ENCODE measurements around the gene U2AF2. TPM values are rescaled to one million over a fixed set of nuclear protein-coding genes. Genes with fewer than 3 reads are reported as not detected.

U2AF2 gene
- polyA plus RNA-seq, 1 donor from 2014 or later: 129 TPM

DNA sequence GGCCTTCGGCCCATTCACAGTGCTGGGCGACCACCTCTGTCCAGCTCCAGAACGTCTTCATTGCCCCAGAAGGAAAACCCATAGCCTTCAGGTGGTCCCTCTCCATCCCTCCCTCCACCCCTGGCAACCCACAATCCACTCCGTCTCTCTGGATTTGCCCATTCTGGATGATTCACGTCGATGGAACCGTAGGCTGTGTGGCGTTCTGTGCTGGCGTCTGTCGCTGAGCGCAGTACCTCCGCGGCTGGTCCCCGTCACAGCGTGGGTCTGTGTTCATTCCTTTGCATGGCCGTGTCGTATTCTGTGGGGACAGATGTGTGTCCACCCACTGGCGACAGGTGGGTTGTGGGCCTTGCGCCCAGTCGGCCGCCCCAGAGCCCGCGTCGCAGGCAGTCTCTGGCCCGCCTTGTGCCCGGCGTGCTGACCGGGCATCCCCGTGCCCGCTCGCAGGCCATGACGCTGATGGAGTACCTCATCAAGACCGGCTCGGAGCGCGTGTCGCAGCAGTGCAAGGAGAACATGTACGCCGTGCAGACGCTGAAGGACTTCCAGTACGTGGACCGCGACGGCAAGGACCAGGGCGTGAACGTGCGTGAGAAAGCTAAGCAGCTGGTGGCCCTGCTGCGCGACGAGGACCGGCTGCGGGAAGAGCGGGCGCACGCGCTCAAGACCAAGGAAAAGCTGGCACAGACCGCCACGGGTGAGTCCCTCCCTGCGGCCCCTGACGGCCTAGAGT, 30.3 kb downstream of the U2AF2 start:
- Histone ChIP-seq H3F3A (ENCODE audit: insufficient read depth, low read length, poor library complexity, severe bottlenecking) (no peaks in the 10 kb centered on the region), H3K9me3 (ENCODE audit: low read length) (no peaks in the 10 kb centered on the region), H3K9ac (ENCODE audit: low read length) (no peak overlapping the region), H3K9me2 (ENCODE audit: insufficient read depth, low read length) (no peaks in the 10 kb centered on the region), H3K27me3 (ENCODE audit: insufficient read depth, low read depth, low read length) (no peaks in the 10 kb centered on the region), H3K4me2 (ENCODE audit: low read length) (no peak overlapping the region), H3K79me2 (replicated peaks; ENCODE audit: insufficient read depth, low read length) (peaks cover 10% of the 10 kb centered on the region), H3K36me3 (ENCODE audit: insufficient read depth, low read length) (peaks cover 8% of the 10 kb centered on the region), H3K4me3 (ENCODE audit: low read length) (no peak overlapping the region), H3K27ac (ENCODE audit: low read length) (no peak overlapping the region), H4K20me1 (ENCODE audit: insufficient read depth) (no peaks in the 10 kb centered on the region), H2AFZ (ENCODE audit: low read depth, low read length) (no peak overlapping the region)
- no peak for TF ChIP-seq MXI1 (conservative IDR thresholded peaks at IDR 0.05; ENCODE audit: poor library complexity, severe bottlenecking)
- no peak for TF ChIP-seq EZH2 (IDR thresholded peaks at IDR 0.05; ENCODE audit: borderline replicate concordance, insufficient read depth, low read length, poor library complexity, severe bottlenecking)
- TF ChIP-seq SMC3 (conservative IDR thresholded peaks at IDR 0.05; ENCODE audit: poor library complexity): no peak
- TF ChIP-seq TAF1 (IDR thresholded peaks at IDR 0.05; ENCODE audit: low read depth): no peak
- TF ChIP-seq REST (IDR thresholded peaks at IDR 0.05; ENCODE audit: borderline replicate concordance): no peak
- no peak for TF ChIP-seq RAD21 (conservative IDR thresholded peaks at IDR 0.05)

DNA sequence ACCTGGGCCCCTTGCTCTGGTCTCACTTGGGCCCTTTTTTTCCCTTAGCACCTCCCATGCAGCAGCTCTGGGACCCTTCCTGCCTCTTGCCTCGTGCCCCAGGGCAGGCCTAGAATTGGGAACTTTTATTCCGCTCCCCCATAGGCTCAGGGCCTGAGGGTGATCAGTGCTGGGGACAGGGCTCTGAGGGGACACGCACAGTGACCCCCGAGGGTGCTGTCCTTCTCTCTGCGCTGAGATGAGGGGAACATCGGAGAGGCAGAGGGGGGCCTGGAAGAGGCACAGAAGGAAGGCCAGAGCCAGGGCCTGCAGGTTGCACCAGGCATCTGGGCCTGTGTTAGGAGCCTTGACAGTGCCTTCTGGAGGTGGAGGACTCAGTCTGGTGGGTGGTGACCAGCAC, 30.9 kb downstream of the U2AF2 start:
- Histone ChIP-seq H3F3A (ENCODE audit: insufficient read depth, low read length, poor library complexity, severe bottlenecking) (no peaks in the 10 kb centered on the region), H3K9me2 (ENCODE audit: insufficient read depth, low read length) (no peaks in the 10 kb centered on the region), H3K9ac (ENCODE audit: low read length) (no peak overlapping the region), H3K36me3 (ENCODE audit: insufficient read depth, low read length) (peaks cover 7% of the 10 kb centered on the region), H3K4me2 (ENCODE audit: low read length) (no peak overlapping the region), H3K27ac (ENCODE audit: low read length) (no peak overlapping the region), H4K20me1 (ENCODE audit: insufficient read depth) (no peaks in the 10 kb centered on the region), H2AFZ (ENCODE audit: low read depth, low read length) (no peak overlapping the region), H3K27me3 (ENCODE audit: insufficient read depth, low read depth, low read length) (no peaks in the 10 kb centered on the region), H3K4me3 (ENCODE audit: low read length) (no peak overlapping the region), H3K9me3 (ENCODE audit: low read length) (no peaks in the 10 kb centered on the region), H3K79me2 (replicated peaks; ENCODE audit: insufficient read depth, low read length) (peaks cover 8% of the 10 kb centered on the region)
- TF ChIP-seq TAF1 (IDR thresholded peaks at IDR 0.05; ENCODE audit: low read depth) (no peak), RAD21 (conservative IDR thresholded peaks at IDR 0.05) (no peak), SMC3 (conservative IDR thresholded peaks at IDR 0.05; ENCODE audit: poor library complexity) (no peak)

DNA sequence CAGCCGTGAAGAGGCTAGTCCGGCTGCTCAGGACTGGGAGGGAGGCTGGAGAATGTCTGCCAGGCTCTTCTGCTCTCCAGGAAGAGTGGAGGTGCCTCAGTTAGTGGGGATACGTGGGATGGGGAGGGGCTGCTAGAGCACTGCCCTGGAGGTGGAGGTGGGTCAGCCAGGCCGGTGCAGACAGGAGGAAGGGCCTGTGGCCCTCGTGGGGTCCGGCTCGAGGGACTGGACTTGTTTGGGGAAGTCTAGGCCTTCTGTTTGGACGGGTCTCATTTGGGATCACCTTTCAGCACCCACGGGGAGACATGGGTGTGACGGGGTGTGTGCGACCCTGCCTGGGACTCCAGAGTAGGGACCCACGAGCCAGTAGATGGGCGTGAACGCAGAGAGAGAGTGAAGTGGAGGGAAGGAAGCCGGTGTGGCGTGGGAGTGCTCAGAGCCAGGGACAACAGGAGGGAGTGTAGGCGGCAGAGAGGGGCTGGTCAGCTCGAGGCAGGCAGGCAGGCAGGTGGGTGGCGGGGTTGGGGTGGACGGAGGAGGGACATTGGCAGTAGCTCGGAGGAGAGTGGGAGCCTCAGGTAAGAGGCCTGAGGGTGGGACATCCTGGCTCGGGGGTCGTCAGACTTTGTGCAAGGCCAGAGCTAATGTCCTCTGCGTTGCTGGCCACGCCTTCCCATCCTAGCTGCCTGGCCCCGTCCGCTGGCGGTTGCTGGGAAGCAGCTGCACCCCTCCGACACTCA, 31.6 kb downstream of the U2AF2 start:
- Histone ChIP-seq H3K9ac (ENCODE audit: low read length) (no peak overlapping the region), H3K4me3 (ENCODE audit: low read length) (no peak overlapping the region), H3K9me2 (ENCODE audit: insufficient read depth, low read length) (no peaks in the 10 kb centered on the region), H3K9me3 (ENCODE audit: low read length) (no peaks in the 10 kb centered on the region), H3K4me2 (ENCODE audit: low read length) (no peak overlapping the region), H3K27ac (ENCODE audit: low read length) (no peak overlapping the region), H3K27me3 (ENCODE audit: insufficient read depth, low read depth, low read length) (no peaks in the 10 kb centered on the region), H2AFZ (ENCODE audit: low read depth, low read length) (no peak overlapping the region), H3F3A (ENCODE audit: insufficient read depth, low read length, poor library complexity, severe bottlenecking) (no peaks in the 10 kb centered on the region), H4K20me1 (ENCODE audit: insufficient read depth) (no peaks in the 10 kb centered on the region), H3K36me3 (ENCODE audit: insufficient read depth, low read length) (no peaks in the 10 kb centered on the region), H3K79me2 (replicated peaks; ENCODE audit: insufficient read depth, low read length) (peaks cover 8% of the 10 kb centered on the region)
- TF ChIP-seq MXI1 (conservative IDR thresholded peaks at IDR 0.05; ENCODE audit: poor library complexity, severe bottlenecking) (no peak), EZH2 (IDR thresholded peaks at IDR 0.05; ENCODE audit: borderline replicate concordance, insufficient read depth, low read length, poor library complexity, severe bottlenecking) (no peak), TAF1 (IDR thresholded peaks at IDR 0.05; ENCODE audit: low read depth) (no peak), RAD21 (conservative IDR thresholded peaks at IDR 0.05) (no peak), EP300 (conservative IDR thresholded peaks at IDR 0.05; ENCODE audit: poor library complexity, severe bottlenecking) (no peak), CTCF (IDR thresholded peaks at IDR 0.05; ENCODE audit: poor library complexity, severe bottlenecking) (no peak), SMC3 (conservative IDR thresholded peaks at IDR 0.05; ENCODE audit: poor library complexity) (no peak), POLR2AphosphoS5 (IDR thresholded peaks at IDR 0.05) (no peak), REST (IDR thresholded peaks at IDR 0.05; ENCODE audit: borderline replicate concordance) (no peak)

Measured in neural cell (in vitro differentiated cells).